CD1c-positive myeloid dendritic cell (primary cell): ENCODE results near the gene NDC1.

Experiments
- DNase-seq: peaks from one replicate; pipeline ENCODE4 v3.0.0-alpha.2; 2016; ENCODE audit errors: extremely low spot score

NDC1 gene

DNA sequence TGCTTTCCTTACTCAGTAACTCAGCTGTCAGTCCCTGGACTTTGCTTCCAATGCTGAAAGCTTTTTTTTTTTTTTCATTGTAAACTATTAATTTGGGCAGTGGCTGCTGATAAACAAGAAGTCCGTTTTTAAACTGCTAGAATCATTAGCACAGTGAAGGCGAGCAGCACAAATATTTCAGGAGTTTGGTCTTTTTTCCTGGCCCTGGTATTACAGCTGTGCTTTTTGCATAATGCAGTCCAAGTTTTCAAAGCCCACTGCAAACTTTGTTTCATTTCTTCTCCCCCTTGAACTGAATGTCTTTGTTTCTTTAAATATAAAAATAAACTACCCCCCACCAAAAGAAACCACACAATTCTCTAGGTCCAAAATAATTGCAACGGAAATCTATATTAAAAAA lies 105.7 kb downstream of the NDC1 start:
- DNase-seq, result no peak

DNA sequence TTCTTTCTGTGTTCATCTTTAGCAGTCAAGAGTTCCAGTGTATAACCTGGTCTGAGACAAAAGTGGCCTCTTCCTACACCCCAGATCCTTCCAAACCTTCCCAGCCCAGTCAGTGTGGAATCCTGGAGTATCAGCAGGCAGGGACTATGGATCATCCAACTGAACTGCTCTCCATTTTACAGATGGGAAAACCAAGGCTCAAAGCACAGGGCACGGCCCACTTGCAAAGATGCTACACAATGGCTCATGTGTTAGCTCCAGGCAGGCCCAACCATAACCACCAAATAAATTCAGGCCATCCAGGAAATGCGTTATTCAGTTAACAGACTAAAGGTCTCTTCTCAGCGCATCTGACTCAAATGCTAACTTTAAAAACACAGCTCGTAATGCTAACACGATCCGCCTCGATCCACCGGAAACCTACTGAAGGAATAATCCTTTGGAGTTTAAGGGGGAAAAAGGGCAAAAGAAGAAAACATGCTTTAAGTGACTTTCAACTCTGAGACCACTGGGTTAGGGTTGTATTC lies 106.3 kb downstream of the NDC1 start:
- no peak for DNase-seq

DNA sequence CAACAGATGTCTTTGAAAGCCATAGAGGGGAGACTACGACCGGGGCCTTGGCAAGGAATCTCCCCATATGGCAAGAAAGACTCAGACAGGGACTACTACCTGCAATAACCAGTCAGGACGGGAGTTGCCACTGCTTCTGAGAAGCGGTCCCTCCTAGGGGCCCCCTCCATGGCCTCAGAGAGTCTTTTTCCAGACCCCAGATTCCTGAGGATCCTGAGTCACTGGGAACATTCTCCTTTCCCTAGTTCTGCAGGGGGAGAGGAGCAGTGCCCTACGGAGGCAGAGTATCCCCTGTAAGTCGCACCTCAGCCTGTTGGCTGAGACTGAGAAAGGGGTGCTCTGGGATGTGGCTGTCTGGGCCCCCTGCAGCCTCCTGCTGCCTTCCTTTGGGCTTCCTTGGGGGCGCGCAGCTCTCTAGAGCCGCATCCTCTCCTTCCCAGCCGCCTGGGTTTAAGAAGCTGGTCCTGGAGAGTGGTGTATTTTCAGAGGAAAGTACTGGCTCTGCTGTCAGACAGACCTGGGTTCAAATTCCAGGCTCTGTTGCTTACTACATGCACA lies 107.0 kb downstream of the NDC1 start:
- DNase-seq, result no peak

DNA sequence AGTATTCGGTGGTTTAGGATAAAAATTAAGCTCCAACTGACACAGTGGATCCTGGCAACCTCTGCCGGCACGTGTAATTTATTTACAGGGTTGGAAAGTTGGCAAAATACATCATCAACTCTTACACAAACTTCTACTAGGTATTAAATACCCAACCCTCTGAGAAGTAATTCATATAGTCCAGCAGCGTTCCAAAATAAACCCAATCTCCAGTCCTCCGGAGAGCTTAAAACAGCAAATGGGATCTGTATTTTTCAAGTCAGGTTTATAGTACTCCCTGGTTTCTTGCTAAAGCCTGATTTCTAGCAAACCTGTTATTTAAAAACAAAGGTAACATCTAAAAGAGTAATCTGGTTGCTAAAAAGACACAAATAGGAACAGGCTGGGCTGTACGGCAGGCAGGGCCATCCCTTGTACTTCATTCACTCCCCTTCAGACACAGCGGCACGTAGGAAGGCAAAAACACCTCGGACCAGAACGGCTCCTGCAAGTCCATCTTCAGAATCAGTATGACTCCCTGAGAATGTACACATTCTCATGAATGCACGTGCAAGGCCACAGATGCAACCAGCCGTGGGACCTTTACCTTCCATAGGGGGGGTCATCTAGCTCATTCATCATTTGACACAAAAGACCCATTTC lies 107.8 kb downstream of the NDC1 start:
- DNase-seq, result no peak

DNA sequence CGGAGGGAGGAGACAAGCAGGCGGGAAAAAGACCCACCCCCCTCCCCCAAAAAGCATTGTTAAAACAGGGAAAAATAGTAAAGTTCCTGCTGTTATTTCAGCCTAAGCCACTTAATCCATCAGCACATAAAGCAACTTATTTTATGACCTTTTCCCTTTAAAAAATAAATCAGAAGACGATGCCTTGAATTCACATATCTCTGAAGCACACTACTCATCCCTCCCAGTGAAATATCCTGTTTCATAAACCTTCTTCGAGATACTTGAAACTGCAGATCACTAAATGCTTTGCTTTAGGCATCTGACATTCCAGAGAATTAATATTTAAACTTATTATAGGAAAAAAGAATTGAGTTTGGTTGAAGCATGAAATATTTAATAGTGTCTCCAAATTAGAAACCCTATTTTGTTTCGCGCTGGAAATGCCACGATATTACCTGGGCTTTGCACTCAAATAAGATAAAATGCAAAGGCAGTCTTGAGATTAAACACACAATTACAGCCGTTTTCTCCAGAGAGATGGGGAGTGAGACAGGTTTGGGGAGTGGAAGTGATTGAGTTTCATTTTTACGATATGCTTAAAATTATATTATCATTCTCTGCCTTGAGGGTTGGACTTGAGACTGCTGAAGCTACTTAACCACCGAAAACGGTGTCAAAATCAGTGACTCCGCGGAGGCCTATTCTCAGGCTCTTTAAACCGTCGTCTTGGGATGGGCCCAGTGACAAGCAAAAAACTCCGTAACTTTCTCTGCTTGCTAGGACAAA lies 108.5 kb downstream of the NDC1 start:
- no peak for DNase-seq

DNA sequence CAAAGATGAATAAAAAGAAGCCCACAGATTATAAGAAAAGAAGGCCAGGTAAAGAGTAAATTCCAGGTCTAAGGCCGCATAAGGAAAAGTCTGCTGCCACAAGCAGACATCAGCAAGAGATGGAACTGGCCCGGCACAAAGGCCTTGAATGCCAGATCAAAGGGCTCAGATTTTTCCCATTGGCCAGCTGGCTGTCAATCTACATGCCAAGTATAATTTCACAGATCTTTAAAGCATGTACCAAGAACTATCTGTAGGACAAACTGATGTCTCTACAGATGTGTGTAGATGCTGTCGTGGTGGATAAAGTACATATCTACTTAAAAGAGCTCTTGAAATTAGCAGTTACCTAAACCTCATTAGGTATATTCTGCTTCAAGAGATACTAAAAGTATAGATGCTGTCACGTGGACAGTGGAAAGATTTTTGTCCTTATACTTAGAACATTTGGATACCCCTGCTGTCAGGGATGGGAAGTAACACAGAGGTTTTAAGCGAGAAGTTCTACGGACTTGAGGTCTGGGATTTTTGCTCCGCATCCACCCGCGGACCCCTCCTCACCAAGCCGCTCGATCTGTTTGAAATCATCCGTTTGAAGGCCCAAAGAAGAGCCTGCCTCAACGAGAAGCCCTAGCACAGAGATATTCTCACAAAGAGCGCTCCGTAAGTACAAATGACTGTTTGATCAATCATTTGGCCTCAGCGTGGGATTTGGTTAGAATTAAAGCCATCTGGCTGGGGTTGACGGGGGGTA lies 109.2 kb downstream of the NDC1 start:
- DNase-seq, result no peak

DNA sequence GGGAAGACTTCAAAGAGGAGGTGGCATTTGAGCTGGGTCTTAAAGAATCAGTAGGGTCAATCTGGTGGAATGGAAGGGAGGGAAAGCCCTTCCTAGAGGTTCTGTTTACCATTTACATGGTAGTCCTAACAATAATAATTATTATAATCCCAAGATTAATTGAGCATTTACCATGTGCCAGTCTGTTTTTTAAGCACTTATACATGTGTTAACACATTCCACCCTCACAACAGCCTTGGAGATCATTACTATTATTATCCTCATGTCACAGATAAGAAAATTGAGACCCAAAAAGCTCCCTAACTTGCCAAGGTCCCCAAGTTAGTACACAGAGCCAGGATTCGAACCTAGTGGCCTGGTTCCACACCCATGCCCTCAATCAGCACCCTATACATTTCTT lies 109.9 kb downstream of the NDC1 start:
- DNase-seq, result no peak

DNA sequence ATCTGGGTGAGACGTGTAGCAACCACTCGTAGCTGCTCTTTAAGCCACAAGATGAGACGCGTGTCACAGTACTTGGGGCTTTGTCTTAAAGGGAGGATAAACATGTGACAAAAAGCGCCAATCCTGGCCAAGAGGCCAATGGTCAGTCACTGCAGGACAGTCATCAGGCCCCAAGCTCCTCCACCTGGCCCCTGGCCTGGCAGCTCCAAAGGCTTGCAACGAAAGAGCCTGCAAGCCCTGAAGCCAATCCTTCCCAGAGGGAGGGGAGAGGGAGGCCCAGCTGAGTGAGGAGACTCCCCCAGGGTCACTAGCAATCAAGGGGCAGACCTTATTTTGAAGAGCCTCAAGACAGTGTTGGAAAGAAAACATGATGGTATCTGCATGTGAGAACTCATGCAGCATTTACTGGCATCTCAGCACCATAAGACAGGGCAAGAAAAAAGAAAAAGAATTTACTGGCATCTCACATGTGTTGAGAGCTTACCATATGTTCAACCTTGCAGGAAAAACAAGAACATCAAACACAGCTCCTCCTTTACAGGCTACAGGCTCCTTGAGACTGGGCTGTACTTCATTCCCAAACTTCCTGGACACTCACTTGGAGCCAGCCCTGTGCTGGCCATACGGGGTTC lies 110.5 kb downstream of the NDC1 start:
- DNase-seq, result no peak

DNA sequence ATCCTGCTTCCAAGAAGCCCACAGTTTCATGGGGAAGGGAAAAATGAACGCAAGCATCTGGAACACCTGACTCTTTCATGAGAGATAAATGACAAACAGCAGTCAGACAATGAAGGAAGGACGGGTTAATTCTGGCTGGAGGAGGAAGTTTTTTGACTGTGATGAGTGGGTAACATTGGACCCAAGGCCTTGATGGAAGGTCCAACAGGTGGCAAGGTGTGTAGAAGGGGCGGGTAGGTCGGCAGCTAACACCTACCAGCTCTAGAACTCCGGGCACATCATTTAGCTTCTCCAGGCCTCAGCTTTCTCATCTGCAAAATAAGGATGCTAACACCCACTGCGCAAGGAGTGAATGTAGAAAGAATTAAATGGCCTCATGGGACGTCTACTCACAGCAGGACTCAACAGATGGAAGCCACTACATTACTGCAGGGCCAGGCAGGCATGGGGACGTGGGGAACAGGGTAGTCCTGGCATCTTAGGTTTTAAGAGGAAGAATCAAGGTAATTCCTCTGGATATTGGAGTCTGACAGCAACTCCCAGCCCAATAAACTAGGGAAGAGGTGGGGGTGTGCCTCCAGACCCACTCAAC lies 112.0 kb downstream of the NDC1 start:
- DNase-seq, result no peak

DNA sequence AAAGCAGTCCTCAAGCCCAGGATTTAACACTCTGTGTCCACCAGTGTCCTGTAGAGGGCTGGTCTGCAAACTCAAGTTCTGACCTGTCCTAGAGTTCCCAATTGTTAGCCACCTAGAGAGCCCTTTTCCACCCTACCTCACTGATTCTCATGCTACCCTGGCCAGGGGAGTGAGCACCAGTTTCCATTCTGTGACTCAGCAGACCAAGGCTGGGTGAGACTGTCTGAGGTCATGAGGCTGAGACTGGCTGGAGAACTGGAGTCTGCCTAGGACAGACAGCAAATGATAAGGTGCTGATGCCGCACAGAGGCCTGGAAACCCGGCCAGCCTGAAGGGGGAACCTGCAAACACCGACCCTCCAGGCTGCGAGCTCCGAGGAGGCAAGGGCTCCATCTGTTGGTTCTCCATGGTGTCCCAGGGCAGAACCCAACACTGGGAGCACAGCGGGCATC lies 112.8 kb downstream of the NDC1 start:
- no peak for DNase-seq

DNA sequence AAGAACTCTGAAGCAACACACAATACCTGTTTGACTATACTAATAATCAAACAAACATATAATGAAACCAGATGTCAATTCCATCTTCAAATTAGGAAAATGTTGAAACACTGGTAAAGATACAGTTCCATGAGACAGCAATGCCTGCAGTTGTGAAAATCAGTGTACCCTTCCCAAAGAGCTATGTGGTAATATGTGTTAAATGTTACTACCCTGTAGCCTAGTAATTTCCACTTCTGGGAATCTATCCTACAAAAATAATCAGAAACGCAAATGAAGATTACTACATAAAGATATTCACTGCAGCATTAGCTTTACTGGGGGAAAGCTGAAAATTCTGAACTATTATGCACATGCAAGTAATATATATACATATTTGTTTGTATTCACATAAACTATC lies 116.1 kb downstream of the NDC1 start:
- no peak for DNase-seq

DNA sequence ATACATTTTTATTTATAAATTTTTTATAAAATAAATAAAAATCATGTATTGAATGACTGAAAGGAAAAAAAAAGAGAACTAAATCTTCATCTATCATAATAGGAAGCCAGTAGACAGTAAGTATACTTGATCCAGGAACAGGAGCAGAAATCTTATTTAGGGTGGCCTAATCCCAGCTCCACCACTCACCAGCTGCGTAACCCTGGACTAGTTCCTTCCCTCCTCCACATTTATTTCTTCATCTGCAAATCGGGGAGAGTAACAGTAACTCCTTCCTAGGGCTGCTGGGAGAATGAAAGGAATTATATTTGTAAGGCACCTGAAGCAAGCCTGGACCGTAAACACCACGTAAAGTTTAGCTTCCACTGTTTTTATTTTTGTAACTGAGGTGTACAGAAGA lies 117.0 kb downstream of the NDC1 start:
- no peak for DNase-seq

DNA sequence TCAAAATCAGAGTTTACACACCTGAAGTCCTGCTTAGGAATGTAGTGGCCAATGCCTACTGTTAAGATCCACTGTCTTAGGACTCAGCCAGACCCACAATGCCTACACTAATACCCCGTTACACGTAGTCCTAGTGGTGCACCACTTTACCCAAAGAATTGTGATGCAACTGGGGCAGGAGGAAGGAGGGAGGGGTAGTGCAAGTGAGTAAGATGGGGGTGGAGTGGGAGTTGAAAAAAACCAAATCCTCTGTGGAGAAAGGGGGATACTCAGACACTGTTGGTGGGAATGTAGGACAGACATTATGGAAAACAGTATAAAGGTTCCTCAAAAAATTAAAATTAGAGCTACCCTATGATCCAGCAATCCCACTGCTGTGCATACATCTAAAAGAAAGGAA lies 118.6 kb downstream of the NDC1 start:
- no peak for DNase-seq

DNA sequence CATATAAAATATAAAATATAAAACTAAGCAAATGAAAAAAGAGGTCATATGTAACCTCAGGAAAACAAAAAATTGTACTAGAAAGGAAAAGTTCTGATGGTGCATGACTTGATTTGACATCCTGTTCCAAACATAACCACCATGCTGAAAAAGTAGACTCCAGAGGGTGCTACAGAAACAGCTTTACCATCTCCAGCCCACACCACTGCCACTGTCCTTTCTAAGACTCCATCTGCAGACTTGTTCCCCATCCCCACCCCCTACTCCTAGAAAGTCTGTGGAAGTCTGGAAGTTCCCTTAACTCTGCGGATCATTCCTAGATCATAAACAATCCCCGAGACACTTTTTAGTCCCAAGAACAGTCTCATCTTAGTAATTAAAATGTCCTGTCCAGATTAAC lies 119.7 kb downstream of the NDC1 start:
- no peak for DNase-seq

DNA sequence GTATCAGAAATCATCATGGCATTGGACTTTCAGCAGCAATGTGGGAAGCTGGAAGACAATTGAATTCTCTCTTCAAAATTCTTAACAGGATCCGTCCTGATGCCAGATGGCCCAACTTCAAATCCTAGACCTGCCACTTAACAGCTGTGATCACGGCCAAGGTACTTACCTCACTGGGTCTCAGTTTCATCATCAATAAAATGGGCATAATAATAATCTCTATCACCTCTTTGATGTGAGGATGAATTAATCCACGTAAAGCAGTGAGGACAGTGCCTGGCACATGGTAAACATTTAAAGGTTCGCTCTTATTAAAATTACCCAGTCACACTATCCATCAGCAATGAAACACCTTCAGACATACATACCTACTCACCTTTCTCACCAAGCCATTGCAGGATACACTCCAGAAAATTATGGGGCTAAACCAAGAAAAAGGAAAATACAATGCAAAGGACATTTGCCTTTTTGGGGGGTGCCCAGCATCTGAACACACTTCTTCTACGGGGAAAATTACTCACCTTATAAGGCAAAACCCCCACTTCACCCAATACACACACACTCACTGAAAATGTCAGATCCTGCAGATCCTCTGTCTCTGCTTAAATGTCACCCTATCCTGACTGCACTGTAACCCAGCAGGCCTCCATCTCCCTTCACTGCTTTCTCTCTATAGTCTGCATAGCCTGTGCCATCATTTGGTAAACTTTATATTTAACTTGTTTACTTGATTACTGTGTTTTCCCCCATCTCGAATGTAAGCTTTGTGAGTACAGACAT lies 120.9 kb downstream of the NDC1 start:
- no peak for DNase-seq

DNA sequence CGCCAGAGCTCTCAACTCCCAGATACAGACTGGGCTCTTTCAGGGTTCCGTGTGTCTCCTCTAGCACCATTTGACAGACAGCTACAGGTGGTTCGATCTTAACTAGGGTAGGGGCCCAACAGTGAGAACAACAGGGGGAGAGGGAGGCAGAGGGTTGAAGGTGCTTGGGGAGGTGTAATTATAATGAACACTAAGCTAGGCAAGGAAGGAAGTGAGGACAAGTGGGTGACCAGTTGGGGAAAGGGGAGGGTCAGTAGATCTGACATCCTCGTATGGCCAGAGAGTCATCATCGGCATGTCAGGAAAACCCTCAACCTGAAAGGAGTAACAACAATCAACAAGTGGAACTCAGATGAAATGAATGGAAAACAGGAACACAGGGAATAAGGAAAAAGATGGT lies 121.9 kb downstream of the NDC1 start:
- no peak for DNase-seq

DNA sequence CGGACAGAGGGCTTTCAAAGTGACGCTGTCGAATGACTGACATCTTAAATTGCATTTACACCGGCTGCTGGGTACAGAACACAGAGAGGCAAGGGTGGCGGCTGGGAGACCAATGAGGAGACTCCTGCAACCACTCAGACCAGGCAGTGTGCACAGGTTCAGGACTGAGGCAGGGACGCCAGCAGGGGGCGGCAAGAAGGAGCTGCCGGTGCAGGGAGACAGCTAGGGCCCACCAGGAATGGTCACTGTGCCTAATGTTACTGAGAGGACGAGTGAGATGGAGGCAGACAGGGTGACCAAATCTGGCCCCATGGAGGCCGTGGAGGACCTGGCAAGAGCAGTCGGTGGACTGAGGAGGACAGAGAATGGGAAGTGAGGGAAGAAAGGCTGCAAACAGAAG lies 122.6 kb downstream of the NDC1 start:
- DNase-seq, result no peak
